ENCODE results near the gene SEZ6L.

Gene SEZ6L

GRCh38 chr22:26334232-26334631 is 165.0 kb downstream of the SEZ6L start:
- H3K27me3 ChIP-seq (ENCODE audit: insufficient read depth, poor library complexity, severe bottlenecking): no peaks in the 10 kb centered on the region
- H3K27ac ChIP-seq (replicated peaks): no peak overlapping the region
- H3K4me3 ChIP-seq (replicated peaks; ENCODE audit: insufficient read depth, low read length): no peak overlapping the region
- TF ChIP-seq SPI1 (IDR thresholded peaks at IDR 0.05; ENCODE audit: borderline replicate concordance, low read depth) (no peak), GABPA (IDR thresholded peaks at IDR 0.05; ENCODE audit: low read depth) (no peak), POLR2AphosphoS5 (IDR thresholded peaks at IDR 0.05; ENCODE audit: low read depth) (no peak), REST (IDR thresholded peaks at IDR 0.05; ENCODE audit: insufficient replicate concordance, low read depth) (no peak), CTCF (IDR thresholded peaks at IDR 0.05; ENCODE audit: insufficient read depth, low read length) (no peak)
- DNase-seq (ENCODE audit: low read depth in 1 of 2, low spot score in 1 of 2): no peak

GRCh38 chr22:26336773-26337172 is 167.5 kb downstream of the SEZ6L start:
- Histone ChIP-seq H3K27ac (replicated peaks) (no peak overlapping the region), H3K27me3 (ENCODE audit: insufficient read depth, poor library complexity, severe bottlenecking) (no peaks in the 10 kb centered on the region), H3K4me3 (replicated peaks; ENCODE audit: insufficient read depth, low read length) (no peak overlapping the region)
- DNase-seq (ENCODE audit: low read depth in 1 of 2, low spot score in 1 of 2): no peak
- no peak for TF ChIP-seq CTCF (IDR thresholded peaks at IDR 0.05; ENCODE audit: insufficient read depth, low read length)
- TF ChIP-seq SPI1 (IDR thresholded peaks at IDR 0.05; ENCODE audit: borderline replicate concordance, low read depth): no peak
- TF ChIP-seq REST (IDR thresholded peaks at IDR 0.05; ENCODE audit: insufficient replicate concordance, low read depth): no peak
- no peak for TF ChIP-seq GABPA (IDR thresholded peaks at IDR 0.05; ENCODE audit: low read depth)
- TF ChIP-seq POLR2AphosphoS5 (IDR thresholded peaks at IDR 0.05; ENCODE audit: low read depth): no peak

GRCh38 chr22:26339755-26340154 is 170.5 kb downstream of the SEZ6L start:
- Histone ChIP-seq H3K27ac (replicated peaks) (no peak overlapping the region), H3K4me3 (replicated peaks; ENCODE audit: insufficient read depth, low read length) (no peak overlapping the region), H3K27me3 (ENCODE audit: insufficient read depth, poor library complexity, severe bottlenecking) (no peaks in the 10 kb centered on the region)
- no peak for DNase-seq (ENCODE audit: low read depth in 1 of 2, low spot score in 1 of 2)
- TF ChIP-seq GABPA (IDR thresholded peaks at IDR 0.05; ENCODE audit: low read depth): no peak
- no peak for TF ChIP-seq REST (IDR thresholded peaks at IDR 0.05; ENCODE audit: insufficient replicate concordance, low read depth)
- no peak for TF ChIP-seq POLR2AphosphoS5 (IDR thresholded peaks at IDR 0.05; ENCODE audit: low read depth)
- no peak for TF ChIP-seq SPI1 (IDR thresholded peaks at IDR 0.05; ENCODE audit: borderline replicate concordance, low read depth)
- TF ChIP-seq CTCF (IDR thresholded peaks at IDR 0.05; ENCODE audit: insufficient read depth, low read length): no peak
